AG04449 (cell line): ENCODE data around the gene RAD9A.

Experiments used
- CTCF ChIA-PET: fragments of 350-600 bp; formaldehyde crosslinking; extraction: SDS; loops from one replicate; lab custom pipeline; 2021; ENCODE audit warnings: antibody characterized with exemption; lab: Yijun Ruan, JAX
- POLR2A ChIA-PET: fragments of 400-600, 350-600 bp; formaldehyde crosslinking; extraction: SDS; loops from one replicate; lab custom pipeline; 2020; ENCODE audit warnings: antibody characterized with exemption, inconsistent platforms; lab: Yijun Ruan, JAX
- DNase-seq: peaks from one replicate; pipeline ENCODE4 v3.0.0-alpha.2; 2010; ENCODE audit warnings: low read depth, low spot score
- H3K4me3 ChIP-seq: 2 replicates; pipeline ENCODE4 v1.5.1; 2011; ENCODE audit warnings: low read depth, mild to moderate bottlenecking, control low read depth, low read length
- CTCF ChIP-seq: IDR thresholded peaks from one replicate; pipeline ENCODE4 v1.5.1; 2011; ENCODE audit warnings: mild to moderate bottlenecking, moderate library complexity, low read length, control low read depth, inconsistent platforms; ENCODE audit not compliant: insufficient read depth; ENCODE audit errors: missing control alignments

RAD9A gene

GRCh38 chr11:67356864-67357561, 34.8 kb upstream of the RAD9A start:
- POLR2A ChIA-PET: interaction anchor here (0.7 to 2.3 kb wide), 4 partner anchors 11 to 26 kb away, joined by 3 to 16 read pairs (median 7); partner anchors contain the start of gene CLCF1
- TF ChIP-seq CTCF: peak; percentile 87
- CTCF ChIA-PET: interaction anchor here (0.6 to 47.5 kb wide), 15 partner anchors 12 to 151 kb away, joined by 3 to 2108 read pairs (median 6); partner anchors contain the start of genes CDK2AP2, CLCF1, POLD4 and PPP1CA
- DNase-seq: no peak
- no peak overlapping the region for H3K4me3 ChIP-seq

GRCh38 chr11:67357831-67358670, 33.7 kb upstream of the RAD9A start:
- H3K4me3 ChIP-seq: no peak overlapping the region
- TF ChIP-seq CTCF: no peak
- no peak for DNase-seq
- ChIA-PET CTCF (interaction anchor here (0.9 to 47.5 kb wide), 8 partner anchors 11 to 148 kb away, joined by 3 to 2108 read pairs (median 8); partner anchors contain the start of genes CLCF1, POLD4, PPP1CA and RAD9A), POLR2A (interaction anchor here (2.3 kb wide), 2 partner anchors 12 to 15 kb away, joined by 11 to 16 read pairs; partner anchors contain the start of gene CLCF1)

- no peak overlapping the region for H3K4me3 ChIP-seq
- TF ChIP-seq CTCF: no peak
- no peak for DNase-seq
- CTCF ChIA-PET: interaction anchor here (41.2 to 47.5 kb wide), 2 partner anchors 5 to 17 kb away, joined by 2108 read pairs; partner anchors contain the start of genes CLCF1, POLD4, PPP1CA and RAD9A
- POLR2A ChIA-PET: interaction anchor here (0.9 kb wide), 1 partner anchor 11 kb away, joined by 3 read pairs; the partner anchor contains the start of gene POLD4
These were observed 27.6 kb upstream of the RAD9A start for GRCh38 chr11:67364169-67364568.

- H3K4me3 ChIP-seq: no peak overlapping the region
- no peak for DNase-seq
- CTCF ChIA-PET: interaction anchor here (41.2 to 47.5 kb wide), 2 partner anchors 4 to 16 kb away, joined by 2108 read pairs; partner anchors contain the start of genes CLCF1, POLD4, PPP1CA and RAD9A
- POLR2A ChIA-PET: interaction anchor here (0.9 kb wide), 1 partner anchor 12 kb away, joined by 3 read pairs; the partner anchor contains the start of gene POLD4
- TF ChIP-seq CTCF: no peak
These were observed 26.7 kb upstream of the RAD9A start for GRCh38 chr11:67364783-67365722.

GRCh38 chr11:67365736-67366444, 25.9 kb upstream of the RAD9A start:
- H3K4me3 ChIP-seq: no peak overlapping the region
- TF ChIP-seq CTCF: no peak
- DNase-seq: no peak
- CTCF ChIA-PET: interaction anchor here (41.2 to 47.5 kb wide), 2 partner anchors 3 to 15 kb away, joined by 2108 read pairs; partner anchors contain the start of genes CLCF1, POLD4, PPP1CA and RAD9A
- POLR2A ChIA-PET: no interaction called here
